A204.1 (cell line): ENCODE results near the gene SCLT1.
"Not testable (repeated sequence)": the region's sequence is repeated elsewhere in the genome, so short reads cannot be mapped to it uniquely, and the experiment has no call there.

Source experiments
- FAIRE-seq: peaks from 2 replicates; lab custom pipeline; 2012; peaks lifted over from hg19 to GRCh38; lab: Jason Lieb, UNC

The SCLT1 gene

GRCh38 chr4:129093191-129093920 lies at the start of gene SCLT1:
Gene SCLT1, minus strand, starts transcription at chr4:129093539. Its CDS starts 436 bp downstream, at chr4:129093103.
- peak; percentile 96 for FAIRE-seq

- peak; percentile 96 for FAIRE-seq
These were observed 47.2 kb upstream of the SCLT1 start for GRCh38 chr4:129140521-129140920.

DNA sequence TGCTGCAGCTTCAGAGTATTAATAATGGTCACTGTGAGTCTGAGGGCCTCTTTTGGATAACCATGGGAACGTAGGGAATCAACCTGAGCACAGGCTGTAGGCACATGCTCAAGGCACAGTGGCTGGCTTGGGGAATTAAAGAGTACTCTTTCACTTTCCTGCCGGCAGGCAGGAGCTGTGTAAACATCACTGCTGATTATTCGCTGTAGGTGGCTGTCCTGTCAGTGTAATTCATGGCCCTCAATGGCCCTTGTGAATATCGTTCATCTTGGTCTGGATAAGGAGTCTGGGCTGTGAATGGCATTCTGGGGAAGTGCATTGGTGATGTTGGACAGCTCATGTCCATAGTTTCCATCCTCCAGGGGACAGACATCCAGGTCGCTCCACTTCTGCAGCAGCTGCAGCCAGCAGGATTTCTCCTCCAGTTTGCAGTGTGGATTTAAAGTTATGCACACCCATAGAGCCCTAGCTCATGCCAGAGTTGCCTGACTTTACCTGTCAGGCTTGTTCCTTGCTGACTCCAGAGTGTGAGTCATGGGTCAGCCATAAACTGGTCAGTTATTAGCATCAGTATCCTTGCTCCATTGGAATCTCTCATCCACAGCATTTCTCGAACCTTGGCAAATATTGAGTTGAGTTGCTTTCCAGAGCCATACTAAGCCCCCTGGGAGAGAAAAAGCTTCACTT lies 45.6 kb upstream of the SCLT1 start:
- no peak for FAIRE-seq

DNA sequence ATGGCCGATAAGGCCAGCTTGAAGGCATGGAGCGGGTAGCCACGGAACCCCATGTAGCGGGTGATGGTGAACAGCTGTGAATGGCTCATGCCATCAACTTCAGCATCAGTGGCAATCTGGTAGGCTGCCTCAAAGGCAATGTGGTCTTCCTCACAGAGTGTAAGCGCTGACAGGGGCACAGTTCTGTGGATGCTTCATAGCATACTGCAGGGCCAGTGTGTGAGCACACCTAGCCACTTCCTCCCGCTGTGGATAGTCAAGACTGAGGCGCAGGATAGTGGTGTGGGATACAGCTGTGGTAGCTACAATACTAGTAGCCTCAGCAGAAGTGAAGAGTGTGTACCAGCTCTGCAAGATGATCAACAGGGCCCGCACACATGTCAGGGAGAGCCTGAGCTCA lies 43.1 kb upstream of the SCLT1 start:
- FAIRE-seq, result no peak

GRCh38 chr4:129131343-129131742 lies 38.0 kb upstream of the SCLT1 start:
- no peak for FAIRE-seq

DNA sequence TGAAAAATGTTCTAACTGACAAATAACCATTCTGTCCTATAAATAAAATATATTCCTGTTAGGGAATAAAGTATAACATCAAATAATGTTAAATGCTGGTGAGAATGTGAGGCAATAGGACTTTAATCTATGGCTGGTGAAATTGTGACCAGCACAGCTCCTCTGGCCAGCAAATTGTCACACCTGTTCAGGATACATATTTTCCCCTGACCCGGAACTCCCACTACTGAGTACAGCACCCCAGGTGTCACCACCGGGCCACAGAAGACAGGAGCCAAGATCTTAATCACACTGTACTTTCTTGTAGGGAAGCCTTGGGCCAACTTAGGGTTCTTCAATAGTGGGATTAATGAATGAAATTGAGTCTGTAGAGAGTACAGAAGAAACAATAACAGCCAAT lies 35.8 kb upstream of the SCLT1 start:
- FAIRE-seq, result no peak

GRCh38 chr4:129126614-129127013 lies 33.3 kb upstream of the SCLT1 start:
- FAIRE-seq, result not testable (repeated sequence)

GRCh38 chr4:129117705-129118104 lies 24.4 kb upstream of the SCLT1 start:
- no peak for FAIRE-seq

DNA sequence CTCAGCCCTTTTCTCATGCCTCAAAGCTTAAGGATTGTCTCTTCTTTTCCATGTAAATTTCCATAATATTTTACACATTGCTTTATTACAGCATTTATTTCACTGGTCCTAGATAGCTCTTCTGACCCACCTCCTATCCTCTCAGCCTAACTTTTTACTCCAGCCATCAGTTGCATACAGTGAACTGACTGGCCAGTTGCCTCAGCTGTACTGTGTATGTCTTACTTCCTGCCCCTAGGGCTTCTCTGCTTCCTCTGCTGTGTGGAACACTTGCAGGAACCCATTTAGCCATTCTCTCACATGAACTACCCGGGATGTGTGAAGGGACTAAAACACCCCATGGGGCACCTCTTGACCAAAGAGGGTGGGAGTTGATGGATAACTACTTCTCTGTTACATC lies 20.6 kb upstream of the SCLT1 start:
- FAIRE-seq, result no peak

DNA sequence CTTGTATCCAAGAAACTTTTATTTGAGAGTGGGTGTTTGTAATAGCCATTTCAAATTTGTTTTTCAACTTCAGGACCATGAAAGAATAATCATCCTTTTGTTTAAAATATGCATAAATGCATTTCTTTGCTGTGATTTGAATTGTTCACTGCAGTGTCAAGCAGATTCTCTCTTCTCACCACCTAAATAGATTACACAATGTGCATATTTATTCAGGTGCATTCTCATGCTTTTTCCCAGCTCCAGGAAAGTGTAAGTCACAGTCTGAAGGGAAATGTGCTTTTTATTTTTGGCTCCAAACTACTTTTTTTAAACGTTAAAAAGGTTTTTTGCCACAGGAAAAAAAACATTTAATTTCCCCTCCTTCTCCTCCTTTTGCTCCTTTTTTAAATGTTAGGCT lies 20.1 kb upstream of the SCLT1 start:
- no peak for FAIRE-seq

DNA sequence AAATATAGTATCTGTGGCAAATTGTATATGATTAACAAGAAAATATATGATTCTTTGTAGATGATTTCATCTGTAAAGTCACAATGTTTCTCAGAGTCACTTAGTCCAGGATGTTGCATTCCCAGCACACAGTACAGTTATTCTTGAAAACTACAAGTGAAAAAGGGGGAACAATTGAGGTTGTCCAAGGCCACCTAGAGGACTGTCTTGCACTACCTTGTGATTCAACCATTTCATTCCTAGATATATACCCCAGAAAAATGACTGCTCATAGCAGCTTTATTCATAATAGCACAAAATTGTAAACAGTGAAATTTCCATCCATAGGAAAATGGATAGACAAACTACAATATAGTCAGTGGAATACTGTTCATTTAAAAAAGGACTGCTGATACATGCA lies 18.6 kb upstream of the SCLT1 start:
- FAIRE-seq, result no peak

GRCh38 chr4:129110931-129111330 lies 17.6 kb upstream of the SCLT1 start:
- no peak for FAIRE-seq

- FAIRE-seq, result no peak
These were observed 16.9 kb upstream of the SCLT1 start for GRCh38 chr4:129109965-129110824.

DNA sequence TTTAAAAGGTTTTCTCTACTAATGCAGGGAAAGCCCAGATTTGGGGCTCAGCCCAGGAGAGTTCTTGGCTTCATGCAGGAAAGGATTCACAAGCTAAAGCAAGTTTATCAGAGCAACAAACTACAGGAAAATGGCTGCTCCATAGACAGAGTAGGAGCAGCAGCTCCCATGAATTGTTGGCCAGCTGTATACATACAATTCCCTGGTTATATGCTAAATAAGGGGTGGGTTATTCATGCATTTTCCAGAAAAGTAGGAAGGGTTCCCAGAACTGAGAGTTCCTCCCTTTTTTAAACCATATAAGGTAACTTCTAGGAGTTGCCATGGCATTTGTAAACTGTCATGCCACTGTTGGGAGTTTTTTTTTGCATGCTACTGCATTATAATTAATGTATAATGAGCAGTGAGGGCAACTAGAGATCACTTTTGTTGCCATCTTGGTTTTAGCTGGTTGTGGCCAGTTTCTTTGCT lies 5.2 kb upstream of the SCLT1 start:
- no peak for FAIRE-seq

DNA sequence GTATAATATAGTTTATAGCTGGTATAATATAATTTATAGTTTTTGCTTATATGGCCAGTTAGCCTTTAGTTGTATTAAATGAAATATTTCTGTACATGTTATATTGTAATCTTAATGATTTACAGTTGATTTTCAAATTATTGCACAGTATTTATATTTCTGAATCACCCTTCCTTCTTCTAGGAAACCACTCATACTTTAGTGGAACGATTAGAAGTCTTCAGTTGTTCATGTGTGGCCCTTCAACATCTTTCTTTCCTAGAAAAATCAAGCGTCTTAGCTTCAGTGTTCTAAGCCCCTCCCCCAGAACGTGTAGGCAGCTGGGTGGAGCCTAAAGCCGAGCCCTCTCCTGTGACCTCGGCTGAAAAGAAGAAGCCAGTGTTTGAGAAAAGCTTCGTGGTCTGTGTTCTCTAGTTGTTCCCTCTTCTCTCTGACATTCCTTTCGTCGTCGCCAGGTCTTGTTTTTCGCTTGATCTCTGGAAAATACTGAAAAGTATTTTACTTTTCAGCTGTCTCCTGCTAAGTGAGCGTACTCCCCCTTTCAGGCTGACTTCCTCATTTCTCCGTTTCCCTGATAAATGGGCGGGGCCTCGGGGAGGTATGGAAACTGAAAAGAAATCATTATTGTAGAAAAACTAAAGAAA lies 2.6 kb upstream of the SCLT1 start, which contains the start of gene C4orf33:
C4orf33 (plus strand) TSS at position 342 of the 644 bp plus-strand sequence. CDS start 6,459 bp downstream, outside the sequence.
- peak; percentile 85 for FAIRE-seq

DNA sequence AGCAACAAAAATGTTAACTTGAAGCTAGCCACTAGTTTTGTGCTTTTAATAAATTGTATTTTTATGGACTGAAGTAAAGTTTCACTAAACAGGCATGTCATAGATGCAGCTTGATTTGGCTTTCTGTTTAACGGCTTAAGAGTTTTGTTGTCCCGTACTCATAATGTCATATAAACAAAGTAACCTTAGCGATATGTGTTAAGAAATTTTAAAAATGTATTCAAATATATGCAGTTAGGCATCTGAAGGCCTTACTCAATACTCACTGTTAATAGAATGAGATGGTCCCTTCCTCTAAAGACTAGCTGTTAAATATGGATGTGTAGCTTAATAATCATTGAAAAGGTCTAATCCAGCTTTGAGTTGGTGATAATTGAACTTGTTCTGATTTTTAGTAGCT lies 1.0 kb upstream of the SCLT1 start:
- FAIRE-seq, result no peak

DNA sequence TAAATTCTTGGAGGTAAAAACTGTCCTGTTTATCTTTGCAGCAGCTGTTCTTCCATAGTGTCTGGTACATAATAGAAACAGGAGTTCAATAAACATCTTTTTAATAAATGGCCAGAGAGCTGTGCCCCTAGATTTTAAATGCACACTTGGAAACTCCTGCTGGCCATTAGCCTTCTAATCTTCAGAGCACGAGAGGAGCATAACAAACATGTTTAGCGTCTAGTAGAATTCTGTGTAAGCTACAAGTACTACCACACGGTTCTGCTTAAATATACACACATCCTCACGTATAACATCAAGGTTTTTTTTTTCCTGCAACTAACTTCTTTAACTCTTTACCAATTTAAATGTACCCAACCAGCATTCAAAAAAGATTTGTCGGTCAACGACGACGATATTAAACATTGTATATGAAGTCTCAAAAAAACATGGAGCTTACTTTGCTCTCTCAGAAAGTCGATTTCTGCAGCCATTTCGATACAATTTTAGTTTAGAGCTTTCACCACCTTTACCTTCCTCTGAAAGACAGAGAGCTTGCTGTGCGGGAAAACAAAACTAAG lies 628 bp downstream of the SCLT1 start:
- FAIRE-seq, result no peak

- FAIRE-seq, result no peak
These were observed 5.8 kb downstream of the SCLT1 start for GRCh38 chr4:129087516-129087915.

DNA sequence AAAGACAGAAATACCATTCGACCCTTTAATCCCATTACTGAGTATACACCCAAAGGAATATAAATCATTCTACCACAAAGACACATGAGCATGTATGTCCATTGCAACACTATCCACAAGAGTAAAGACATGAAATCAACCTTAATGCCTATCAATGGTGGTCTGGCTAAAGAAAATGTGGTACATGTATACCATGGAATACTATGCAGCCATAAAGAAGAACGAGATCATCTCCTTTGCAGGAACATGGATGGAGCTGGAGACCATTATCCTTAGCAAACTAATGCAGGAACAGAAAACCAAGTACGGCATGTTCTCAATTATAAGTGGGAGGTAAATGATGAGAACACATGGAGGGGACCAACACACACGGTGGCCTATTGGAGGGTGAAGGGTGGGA lies 7.9 kb downstream of the SCLT1 start:
- FAIRE-seq, result no peak

- FAIRE-seq, result no peak
These were observed 11.0 kb downstream of the SCLT1 start for GRCh38 chr4:129082302-129082701.

DNA sequence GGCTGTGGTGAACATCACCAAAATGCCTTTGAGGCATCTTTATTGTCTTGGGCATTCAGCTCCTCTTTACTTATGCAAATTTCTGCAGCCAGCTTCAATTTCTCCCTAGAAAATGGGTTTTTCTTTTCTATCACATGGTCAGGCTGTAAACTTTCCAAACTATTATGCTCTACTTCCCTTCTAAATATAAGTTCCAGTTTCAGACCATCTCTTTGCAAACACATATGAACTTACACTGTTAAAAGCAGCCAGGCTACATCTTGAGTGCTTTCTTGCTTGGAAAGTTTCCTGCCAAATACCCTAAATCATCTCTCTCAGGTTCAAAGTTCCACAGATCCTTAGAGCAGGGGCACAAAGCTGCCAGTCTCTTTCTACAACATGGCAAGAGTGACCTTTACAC lies 13.2 kb downstream of the SCLT1 start:
- no peak for FAIRE-seq

DNA sequence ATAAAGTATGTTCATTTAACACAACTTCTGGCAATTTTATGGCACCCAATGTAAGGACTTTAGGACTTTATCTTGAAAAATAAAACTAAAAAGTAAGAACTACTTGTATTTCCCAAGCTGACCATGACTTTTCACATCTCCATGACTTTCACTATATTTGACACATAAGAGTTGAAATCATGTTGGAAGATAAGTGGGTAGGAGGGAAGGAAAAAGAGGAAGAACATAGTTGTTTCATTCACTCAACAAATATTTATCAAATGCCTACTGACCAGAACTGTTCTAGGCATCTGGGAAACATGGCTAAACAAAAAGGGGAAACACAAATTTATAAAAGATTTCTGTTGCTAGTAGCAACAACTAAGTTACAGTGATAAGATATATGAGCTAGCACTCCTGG lies 16.0 kb downstream of the SCLT1 start:
- FAIRE-seq, result no peak
